ENCODE measurements around the gene ABCC1.

ABCC1 gene

GRCh38 chr16:16109453-16110110, 160.2 kb downstream of the ABCC1 start:
- no peak overlapping the region for H3K4me3 ChIP-seq (ENCODE audit: control insufficient read depth in 1 of 7, extremely low read depth in 1 of 7, insufficient read depth in 4 of 7, low read depth in 2 of 7, low read length in 6 of 7)
- CTCF ChIA-PET, result interaction anchor here (0.8 to 3.0 kb wide), 6 partner anchors 8 to 34 kb away, joined by 3 to 17 read pairs (median 6); no protein-coding TSS in a partner anchor
- H3K27me3 ChIP-seq (replicated peaks in 2 of 5; ENCODE audit: control insufficient read depth in 4 of 5, insufficient read depth in 5 of 5, low read length in 4 of 5), result no peaks in the 10 kb centered on the region
- H3K9me3 ChIP-seq (ENCODE audit: control extremely low read depth in 1 of 5, control insufficient read depth in 4 of 5, insufficient read depth in 2 of 5, low read depth in 1 of 5, low read length in 4 of 5), result peaks cover 0 to 1% (median 0%) of the 10 kb centered on the region in 5 experiments
- peaks cover 0 to 12% (median 2%) of the 10 kb centered on the region in 4 experiments for H3K4me1 ChIP-seq (ENCODE audit: control extremely low read depth in 1 of 4, control insufficient read depth in 4 of 4, insufficient read depth in 4 of 4, low read length in 3 of 4)
- POLR2A ChIA-PET, result interaction anchor here (1.8 kb wide), 1 partner anchor 11 kb away, joined by 5 read pairs; no protein-coding TSS in a partner anchor
- DNase-seq, result peak in 2 of 3 donors; percentile 47 to 51
- WGBS (ENCODE audit: insufficient coverage), result 92% methylated on average over 7 of the region's 8 CpGs
- H3K36me3 ChIP-seq (ENCODE audit: control insufficient read depth in 4 of 4, insufficient read depth in 4 of 4, low read length in 3 of 4), result peaks cover 26 to 93% (median 60%) of the 10 kb centered on the region in 4 experiments
- peak overlapping the region in 1 of 2 experiments; percentile 71 for H3K27ac ChIP-seq (ENCODE audit: insufficient read depth in 1 of 2, low read depth in 1 of 2, low read length in 2 of 2, poor library complexity in 1 of 2, severe bottlenecking in 2 of 2)

GRCh38 chr16:16110111-16110490, 160.7 kb downstream of the ABCC1 start:
- DNase-seq, result no peak
- Histone ChIP-seq H3K27me3 (replicated peaks in 2 of 5; ENCODE audit: control insufficient read depth in 4 of 5, insufficient read depth in 5 of 5, low read length in 4 of 5) (no peaks in the 10 kb centered on the region), H3K4me1 (ENCODE audit: control extremely low read depth in 1 of 4, control insufficient read depth in 4 of 4, insufficient read depth in 4 of 4, low read length in 3 of 4) (peaks cover 0 to 12% (median 2%) of the 10 kb centered on the region in 4 experiments), H3K27ac (ENCODE audit: insufficient read depth in 1 of 2, low read depth in 1 of 2, low read length in 2 of 2, poor library complexity in 1 of 2, severe bottlenecking in 2 of 2) (peak overlapping the region in 1 of 2 experiments; percentile 17), H3K9me3 (ENCODE audit: control extremely low read depth in 1 of 5, control insufficient read depth in 4 of 5, insufficient read depth in 2 of 5, low read depth in 1 of 5, low read length in 4 of 5) (peaks cover 0 to 2% (median 0%) of the 10 kb centered on the region in 5 experiments), H3K4me3 (ENCODE audit: control insufficient read depth in 1 of 7, extremely low read depth in 1 of 7, insufficient read depth in 4 of 7, low read depth in 2 of 7, low read length in 6 of 7) (no peak overlapping the region), H3K36me3 (ENCODE audit: control insufficient read depth in 4 of 4, insufficient read depth in 4 of 4, low read length in 3 of 4) (peaks cover 30 to 93% (median 62%) of the 10 kb centered on the region in 4 experiments)
- POLR2A ChIA-PET, result no interaction called here
- WGBS (ENCODE audit: insufficient coverage), result 97% methylated on average over 9 of the region's 9 CpGs
- CTCF ChIA-PET, result interaction anchor here (1.4 kb wide), 2 partner anchors 10 to 18 kb away, joined by 5 to 6 read pairs; no protein-coding TSS in a partner anchor

GRCh38 chr16:16111639-16112038, 162.2 kb downstream of the ABCC1 start:
- Histone ChIP-seq H3K4me1 (ENCODE audit: control extremely low read depth in 1 of 4, control insufficient read depth in 4 of 4, insufficient read depth in 4 of 4, low read length in 3 of 4) (peaks cover 0 to 12% (median 2%) of the 10 kb centered on the region in 4 experiments), H3K36me3 (ENCODE audit: control insufficient read depth in 4 of 4, insufficient read depth in 4 of 4, low read length in 3 of 4) (peaks cover 32 to 92% (median 58%) of the 10 kb centered on the region in 4 experiments), H3K4me3 (ENCODE audit: control insufficient read depth in 1 of 7, extremely low read depth in 1 of 7, insufficient read depth in 4 of 7, low read depth in 2 of 7, low read length in 6 of 7) (no peak overlapping the region), H3K27ac (ENCODE audit: insufficient read depth in 1 of 2, low read depth in 1 of 2, low read length in 2 of 2, poor library complexity in 1 of 2, severe bottlenecking in 2 of 2) (no peak overlapping the region), H3K27me3 (replicated peaks in 2 of 5; ENCODE audit: control insufficient read depth in 4 of 5, insufficient read depth in 5 of 5, low read length in 4 of 5) (no peaks in the 10 kb centered on the region), H3K9me3 (ENCODE audit: control extremely low read depth in 1 of 5, control insufficient read depth in 4 of 5, insufficient read depth in 2 of 5, low read depth in 1 of 5, low read length in 4 of 5) (peaks cover 0 to 6% (median under 1%) of the 10 kb centered on the region in 5 experiments)
- CTCF ChIA-PET, result interaction anchor here (1.0 to 1.8 kb wide), 6 partner anchors 8 to 54 kb away, joined by 3 to 11 read pairs (median 4); no protein-coding TSS in a partner anchor
- 100% methylated on average over 3 of the region's 4 CpGs for WGBS (ENCODE audit: insufficient coverage)
- POLR2A ChIA-PET, result no interaction called here
- no peak for DNase-seq

- WGBS (ENCODE audit: insufficient coverage), result 83% methylated on average over 7 of the region's 8 CpGs
- no peak for DNase-seq
- Histone ChIP-seq H3K27me3 (replicated peaks in 2 of 5; ENCODE audit: control insufficient read depth in 4 of 5, insufficient read depth in 5 of 5, low read length in 4 of 5) (no peaks in the 10 kb centered on the region), H3K9me3 (ENCODE audit: control extremely low read depth in 1 of 5, control insufficient read depth in 4 of 5, insufficient read depth in 2 of 5, low read depth in 1 of 5, low read length in 4 of 5) (peaks cover 0 to 14% (median 5%) of the 10 kb centered on the region in 5 experiments), H3K4me3 (ENCODE audit: control insufficient read depth in 1 of 7, extremely low read depth in 1 of 7, insufficient read depth in 4 of 7, low read depth in 2 of 7, low read length in 6 of 7) (no peak overlapping the region), H3K27ac (ENCODE audit: insufficient read depth in 1 of 2, low read depth in 1 of 2, low read length in 2 of 2, poor library complexity in 1 of 2, severe bottlenecking in 2 of 2) (peak overlapping the region in 1 of 2 experiments; percentile 31), H3K4me1 (ENCODE audit: control extremely low read depth in 1 of 4, control insufficient read depth in 4 of 4, insufficient read depth in 4 of 4, low read length in 3 of 4) (peaks cover 0 to 15% (median 2%) of the 10 kb centered on the region in 4 experiments), H3K36me3 (ENCODE audit: control insufficient read depth in 4 of 4, insufficient read depth in 4 of 4, low read length in 3 of 4) (peaks cover 38 to 94% (median 64%) of the 10 kb centered on the region in 4 experiments)
- ChIA-PET CTCF (interaction anchor here (0.7 to 2.2 kb wide), 6 partner anchors 8 to 52 kb away, joined by 3 to 11 read pairs (median 5); no protein-coding TSS in a partner anchor), POLR2A (no interaction called here)
Observed at GRCh38 chr16:16112450-16113053, 163.1 kb downstream of the ABCC1 start.

GRCh38 chr16:16113076-16113475, 163.7 kb downstream of the ABCC1 start:
- ChIA-PET CTCF (interaction anchor here (0.7 to 2.2 kb wide), 3 partner anchors 8 to 36 kb away, joined by 3 to 7 read pairs (median 3); no protein-coding TSS in a partner anchor), POLR2A (no interaction called here)
- peak overlapping the region in 1 of 2 experiments; percentile 31 for H3K27ac ChIP-seq (ENCODE audit: insufficient read depth in 1 of 2, low read depth in 1 of 2, low read length in 2 of 2, poor library complexity in 1 of 2, severe bottlenecking in 2 of 2)
- H3K27me3 ChIP-seq (replicated peaks in 2 of 5; ENCODE audit: control insufficient read depth in 4 of 5, insufficient read depth in 5 of 5, low read length in 4 of 5), result no peaks in the 10 kb centered on the region
- peaks cover 40 to 95% (median 67%) of the 10 kb centered on the region in 4 experiments for H3K36me3 ChIP-seq (ENCODE audit: control insufficient read depth in 4 of 4, insufficient read depth in 4 of 4, low read length in 3 of 4)
- no peak overlapping the region for H3K4me3 ChIP-seq (ENCODE audit: control insufficient read depth in 1 of 7, extremely low read depth in 1 of 7, insufficient read depth in 4 of 7, low read depth in 2 of 7, low read length in 6 of 7)
- DNase-seq, result no peak
- peaks cover 0 to 15% (median 2%) of the 10 kb centered on the region in 4 experiments for H3K4me1 ChIP-seq (ENCODE audit: control extremely low read depth in 1 of 4, control insufficient read depth in 4 of 4, insufficient read depth in 4 of 4, low read length in 3 of 4)
- peaks cover 0 to 18% (median 7%) of the 10 kb centered on the region in 5 experiments for H3K9me3 ChIP-seq (ENCODE audit: control extremely low read depth in 1 of 5, control insufficient read depth in 4 of 5, insufficient read depth in 2 of 5, low read depth in 1 of 5, low read length in 4 of 5)
- 95% methylated on average over 7 of the region's 8 CpGs for WGBS (ENCODE audit: insufficient coverage)

- 94% methylated on average over 3 of the region's 7 CpGs for WGBS (ENCODE audit: insufficient coverage)
- peaks cover 3 to 34% (median 28%) of the 10 kb centered on the region in 4 experiments for H3K4me1 ChIP-seq (ENCODE audit: control extremely low read depth in 1 of 4, control insufficient read depth in 4 of 4, insufficient read depth in 4 of 4, low read length in 3 of 4)
- H3K9me3 ChIP-seq (ENCODE audit: control extremely low read depth in 1 of 5, control insufficient read depth in 4 of 5, insufficient read depth in 2 of 5, low read depth in 1 of 5, low read length in 4 of 5), result peaks cover 0 to 23% (median 7%) of the 10 kb centered on the region in 5 experiments
- peaks cover 29 to 70% (median 62%) of the 10 kb centered on the region in 4 experiments for H3K36me3 ChIP-seq (ENCODE audit: control insufficient read depth in 4 of 4, insufficient read depth in 4 of 4, low read length in 3 of 4)
- no peak overlapping the region for H3K4me3 ChIP-seq (ENCODE audit: control insufficient read depth in 1 of 7, extremely low read depth in 1 of 7, insufficient read depth in 4 of 7, low read depth in 2 of 7, low read length in 6 of 7)
- ChIA-PET CTCF (interaction anchor here (7.3 kb wide), 1 partner anchor 41 kb away, joined by 86 read pairs; no protein-coding TSS in a partner anchor), POLR2A (no interaction called here)
- H3K27ac ChIP-seq (ENCODE audit: insufficient read depth in 1 of 2, low read depth in 1 of 2, low read length in 2 of 2, poor library complexity in 1 of 2, severe bottlenecking in 2 of 2), result peak overlapping the region; percentile 15 to 55
- no peaks in the 10 kb centered on the region for H3K27me3 ChIP-seq (replicated peaks in 2 of 5; ENCODE audit: control insufficient read depth in 4 of 5, insufficient read depth in 5 of 5, low read length in 4 of 5)
- DNase-seq, result no peak
Observed at GRCh38 chr16:16116841-16117240, 167.4 kb downstream of the ABCC1 start.

All from common myeloid progenitor, CD34-positive (primary cell).